Lung (tissue), 12 donors: ENCODE measurements around the gene EGLN3. TPM values are rescaled to one million over a fixed set of nuclear protein-coding genes. Genes with fewer than 3 reads are reported as not detected.

Experiments used
- ATAC-seq: fragments of 200-7000 bp; cut with Tn5 transposase; one replicate; pipeline ENCODE4 v1.9.1; 2020; ENCODE audit warnings: moderate number of reproducible peaks; ENCODE audit not compliant: insufficient read depth, low FRiP score
- DNase-seq, 3 donors: peaks; one replicate each; pipeline ENCODE4 v3.0.0-alpha.2; 2013 to 2017
- H3K27ac ChIP-seq, 2 donors: one replicate each; pipeline ENCODE4 v1.5.1; 2013; ENCODE audit warnings: mild to moderate bottlenecking in 2 of 2, moderate library complexity in 2 of 2, control low read depth in 1 of 2, inconsistent platforms in 1 of 2, low read depth in 1 of 2, low read length in 1 of 2
- H3K27me3 ChIP-seq, 3 donors: one replicate each; pipeline ENCODE4 v1.5.1; 2013; ENCODE audit warnings: low read length in 2 of 3; ENCODE audit not compliant: control insufficient read depth in 3 of 3, insufficient read depth in 3 of 3
- H3K36me3 ChIP-seq, 4 donors: one replicate each; pipeline ENCODE4 v1.5.1; 2013; ENCODE audit warnings: low read length in 4 of 4, mild to moderate bottlenecking in 1 of 4, moderate library complexity in 1 of 4; ENCODE audit not compliant: control insufficient read depth in 4 of 4, insufficient read depth in 4 of 4
- H3K4me1 ChIP-seq, 5 donors: one replicate each; pipeline ENCODE4 v1.5.1; 2013; ENCODE audit warnings: low read length in 5 of 5, mild to moderate bottlenecking in 2 of 5, moderate library complexity in 1 of 5; ENCODE audit not compliant: control insufficient read depth in 5 of 5, insufficient read depth in 5 of 5
- H3K4me3 ChIP-seq: one replicate; pipeline ENCODE4 v1.5.1; 2013; ENCODE audit warnings: mild to moderate bottlenecking, control low read depth, moderate library complexity
- H3K9ac ChIP-seq, 2 donors: one replicate each; pipeline ENCODE4 v1.5.1; 2013; ENCODE audit warnings: low read length in 2 of 2, control low read depth in 1 of 2; ENCODE audit not compliant: insufficient read depth in 1 of 2
- H3K9me3 ChIP-seq, 4 donors: one replicate each; pipeline ENCODE4 v1.5.1; 2013; ENCODE audit warnings: low read length in 3 of 4, mild to moderate bottlenecking in 1 of 4, moderate library complexity in 1 of 4; ENCODE audit not compliant: control insufficient read depth in 4 of 4, insufficient read depth in 3 of 4
- WGBS, 2 donors: extraction: QIAGEN DNeasy Blood & Tissue Kit; methylation state at CpG; one replicate each; pipeline ENCODE4 v1.1.7; 2013; 5-methylcytosine and 5-hydroxymethylcytosine counted together
- polyA plus RNA-seq, 2 donors: library from polyadenylated mRNA; stranded (reverse); fragments of 200-250 nt; gene quantifications; one replicate each; pipeline ENCODE4 v1.2.1, GENCODE V29; 2013
- total RNA-seq, 2 donors: library from RNA; depleted of rRNA in 1 of 2; stranded (reverse); fragments of >200 nt in 1 of 2; gene quantifications; one replicate each; pipeline ENCODE4 v1.2.1, GENCODE V29; 2014 to 2021
- TF ChIP-seq, protein P1 (sequence below): IDR thresholded peaks from 2 replicates; pipeline ENCODE4 v1.5.1; 2012; ENCODE audit warnings: mild to moderate bottlenecking; ENCODE audit errors: control extremely low read depth, extremely low read depth
- donor health status: control.
- donor health status: control.
- donor health status: Bipolar disorder and iron deficiency.
- donor health status: healthy.
- donor health status: DM: yes; HTN: yes; CAD: no.

Gene EGLN3
- total and polyA plus RNA-seq, 4 donors: 2.6 to 80.6 (median 6.2) TPM

GRCh38 chr14:33901426-33902155 is 49.3 kb downstream of the EGLN3 start:
- peaks cover 0 to 2% (median 0%) of the 10 kb centered on the region in 5 donors for H3K4me1 ChIP-seq
- no peak overlapping the region for H3K9ac ChIP-seq
- no peaks in the 10 kb centered on the region for H3K27me3 ChIP-seq
- H3K4me3 ChIP-seq: no peak overlapping the region
- H3K27ac ChIP-seq: no peak overlapping the region
- H3K9me3 ChIP-seq: peaks cover 0 to 2% (median 0%) of the 10 kb centered on the region in 4 donors
- H3K36me3 ChIP-seq: no peaks in the 10 kb centered on the region
- TF ChIP-seq, protein P1, sequence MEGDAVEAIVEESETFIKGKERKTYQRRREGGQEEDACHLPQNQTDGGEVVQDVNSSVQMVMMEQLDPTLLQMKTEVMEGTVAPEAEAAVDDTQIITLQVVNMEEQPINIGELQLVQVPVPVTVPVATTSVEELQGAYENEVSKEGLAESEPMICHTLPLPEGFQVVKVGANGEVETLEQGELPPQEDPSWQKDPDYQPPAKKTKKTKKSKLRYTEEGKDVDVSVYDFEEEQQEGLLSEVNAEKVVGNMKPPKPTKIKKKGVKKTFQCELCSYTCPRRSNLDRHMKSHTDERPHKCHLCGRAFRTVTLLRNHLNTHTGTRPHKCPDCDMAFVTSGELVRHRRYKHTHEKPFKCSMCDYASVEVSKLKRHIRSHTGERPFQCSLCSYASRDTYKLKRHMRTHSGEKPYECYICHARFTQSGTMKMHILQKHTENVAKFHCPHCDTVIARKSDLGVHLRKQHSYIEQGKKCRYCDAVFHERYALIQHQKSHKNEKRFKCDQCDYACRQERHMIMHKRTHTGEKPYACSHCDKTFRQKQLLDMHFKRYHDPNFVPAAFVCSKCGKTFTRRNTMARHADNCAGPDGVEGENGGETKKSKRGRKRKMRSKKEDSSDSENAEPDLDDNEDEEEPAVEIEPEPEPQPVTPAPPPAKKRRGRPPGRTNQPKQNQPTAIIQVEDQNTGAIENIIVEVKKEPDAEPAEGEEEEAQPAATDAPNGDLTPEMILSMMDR: no peak
- DNase-seq (no peak), ATAC-seq (no peak)

DNA sequence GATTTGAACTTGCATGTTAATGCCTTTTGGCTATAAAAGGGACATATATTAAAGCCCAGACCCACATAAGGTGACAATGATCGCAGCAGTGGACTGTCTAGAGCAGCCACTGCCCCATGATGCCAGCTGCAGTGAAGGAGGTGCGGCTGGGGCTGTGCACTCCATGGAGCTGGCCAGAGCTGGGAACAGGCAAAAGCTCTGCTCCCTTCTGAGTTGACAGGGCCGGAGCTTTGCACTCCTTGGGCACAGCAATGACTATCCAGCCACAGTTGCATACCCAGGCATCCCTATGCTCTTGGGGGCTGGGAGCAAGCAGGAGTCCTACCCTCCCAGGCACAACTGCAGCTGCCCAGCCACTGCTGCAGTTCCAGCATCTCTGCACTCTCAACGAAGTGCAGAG is 50.2 kb downstream of the EGLN3 start:
- peaks cover 0 to 2% (median 0%) of the 10 kb centered on the region in 4 donors for H3K9me3 ChIP-seq
- TF ChIP-seq, protein P1: no peak
- 85 to 92% methylated on average over 4 of the region's 4 CpGs for WGBS, 2 donors
- H3K4me1 ChIP-seq: peaks cover 0 to 2% (median 0%) of the 10 kb centered on the region in 5 donors
- H3K9ac ChIP-seq: no peak overlapping the region
- H3K27me3 ChIP-seq: no peaks in the 10 kb centered on the region
- no peaks in the 10 kb centered on the region for H3K36me3 ChIP-seq
- DNase-seq (no peak), ATAC-seq (no peak)
- H3K27ac ChIP-seq: no peak overlapping the region
- H3K4me3 ChIP-seq: no peak overlapping the region

DNA sequence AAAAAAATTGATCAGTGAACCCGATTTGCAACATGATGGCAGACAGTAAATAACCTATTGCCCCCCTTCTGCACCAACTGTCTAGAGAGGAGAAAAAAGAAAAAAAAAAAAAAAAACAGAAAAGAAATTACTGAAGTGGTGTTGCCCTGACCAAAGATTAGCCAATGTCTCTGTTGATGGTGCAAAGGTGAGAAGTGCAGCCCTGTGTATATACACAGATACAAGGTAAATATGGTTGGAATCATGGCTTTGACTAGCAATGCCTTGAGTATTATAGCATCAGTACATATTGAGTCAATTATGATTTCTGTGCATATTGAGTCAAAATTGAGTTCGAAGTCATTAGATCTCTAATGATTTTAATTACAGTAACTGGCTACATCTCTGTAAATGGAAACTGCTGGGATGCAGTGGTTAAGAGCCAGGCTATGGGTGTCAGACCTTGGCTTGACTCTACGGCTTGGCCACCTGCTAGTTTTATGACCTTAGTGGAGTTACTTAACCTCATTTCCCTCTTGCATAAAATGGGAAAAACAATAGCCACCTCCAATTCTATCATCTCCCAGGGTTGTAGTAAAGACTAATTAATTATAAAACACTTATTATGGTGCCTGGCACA is 51.0 kb downstream of the EGLN3 start:
- Histone ChIP-seq H3K9ac (no peak overlapping the region), H3K27me3 (no peaks in the 10 kb centered on the region), H3K4me3 (no peak overlapping the region), H3K9me3 (peaks cover 0 to 2% (median 0%) of the 10 kb centered on the region in 4 donors), H3K36me3 (no peaks in the 10 kb centered on the region), H3K4me1 (peaks cover 0 to 2% (median 0%) of the 10 kb centered on the region in 5 donors), H3K27ac (no peak overlapping the region)
- ATAC-seq (no peak), DNase-seq (no peak)
- TF ChIP-seq, protein P1: no peak
- 87 to 89% methylated on average over 3 of the region's 3 CpGs for WGBS, 2 donors
